Measurements from ENCODE around the gene RNF180. TPM values are rescaled to one million over a fixed set of nuclear protein-coding genes. Genes with fewer than 3 reads are reported as not detected.

Gene RNF180
- total RNA-seq, 1 experiment from 2014 or later, result 0.61 TPM

GRCh38 chr5:64299805-64300204, 134.2 kb downstream of the RNF180 start:
- Mint-ChIP-seq H3K36me3 (ENCODE audit: insufficient read depth, unreplicated experiment) (no peaks in the 10 kb centered on the region), H3K4me3 (ENCODE audit: unreplicated experiment) (no peak overlapping the region), H3K9me3 (ENCODE audit: unreplicated experiment) (no peaks in the 10 kb centered on the region), H3K27ac (ENCODE audit: unreplicated experiment) (no peak overlapping the region), H3K4me1 (ENCODE audit: low read depth, unreplicated experiment) (no peaks in the 10 kb centered on the region), H3K27me3 (ENCODE audit: insufficient read depth, unreplicated experiment) (peaks cover 4% of the 10 kb centered on the region)
- no TSS peak for BruUV-seq (replicated peaks)
- no peak for DNase-seq
- intact Hi-C loops (cut with micrococcal nuclease; ENCODE audit: unreplicated experiment), result no loop called here
- H3K9me3 ChIP-seq, result no peaks in the 10 kb centered on the region
- CTCF ChIA-PET, result no interaction called here
- no peak for TF ChIP-seq CTCF (IDR thresholded peaks at IDR 0.05; ENCODE audit: insufficient read depth in 1 of 2, low read depth in 1 of 2, low read length in 1 of 2, severe bottlenecking in 1 of 2, unreplicated experiment in 1 of 2)
- no peaks in the 10 kb centered on the region for H3K36me3 ChIP-seq (ENCODE audit: control insufficient read depth, insufficient read depth, low read length)
- no peaks in the 10 kb centered on the region for H3K4me1 ChIP-seq
- H3K4me3 ChIP-seq (ENCODE audit: low read depth, low read length), result no peak overlapping the region
- H3K27me3 ChIP-seq (replicated peaks; ENCODE audit: control insufficient read depth, insufficient read depth, low read length), result no peaks in the 10 kb centered on the region
- POLR2A ChIA-PET, result no interaction called here

- Histone ChIP-seq H3K27me3 (replicated peaks; ENCODE audit: control insufficient read depth, insufficient read depth, low read length) (no peaks in the 10 kb centered on the region), H3K4me3 (ENCODE audit: low read depth, low read length) (no peak overlapping the region), H3K4me1 (no peaks in the 10 kb centered on the region), H3K36me3 (ENCODE audit: control insufficient read depth, insufficient read depth, low read length) (no peaks in the 10 kb centered on the region), H3K9me3 (no peaks in the 10 kb centered on the region)
- POLR2A ChIA-PET, result no interaction called here
- H3K4me3 Mint-ChIP-seq (ENCODE audit: unreplicated experiment), result no peak overlapping the region
- peaks cover 4% of the 10 kb centered on the region for H3K27me3 Mint-ChIP-seq (ENCODE audit: insufficient read depth, unreplicated experiment)
- DNase-seq, result no peak
- intact Hi-C loops (cut with micrococcal nuclease; ENCODE audit: unreplicated experiment), result no loop called here
- TF ChIP-seq CTCF (IDR thresholded peaks at IDR 0.05; ENCODE audit: insufficient read depth in 1 of 2, low read depth in 1 of 2, low read length in 1 of 2, severe bottlenecking in 1 of 2, unreplicated experiment in 1 of 2), result no peak
- H3K9me3 Mint-ChIP-seq (ENCODE audit: unreplicated experiment), result no peaks in the 10 kb centered on the region
- no TSS peak for BruUV-seq (replicated peaks)
- no peaks in the 10 kb centered on the region for H3K36me3 Mint-ChIP-seq (ENCODE audit: insufficient read depth, unreplicated experiment)
- H3K4me1 Mint-ChIP-seq (ENCODE audit: low read depth, unreplicated experiment), result no peaks in the 10 kb centered on the region
- no peak overlapping the region for H3K27ac Mint-ChIP-seq (ENCODE audit: unreplicated experiment)
- CTCF ChIA-PET, result no interaction called here
Measured at GRCh38 chr5:64301566-64301965, 135.9 kb downstream of the RNF180 start.

- peaks cover 7% of the 10 kb centered on the region for H3K27me3 Mint-ChIP-seq (ENCODE audit: insufficient read depth, unreplicated experiment)
- CTCF ChIA-PET, result no interaction called here
Measured at GRCh38 chr5:64308135-64308534, 142.5 kb downstream of the RNF180 start.

More at GRCh38 chr5:64308135-64308534, 142.5 kb downstream of the RNF180 start:
- H3K9me3 ChIP-seq, result no peaks in the 10 kb centered on the region
- no peak for DNase-seq
- intact Hi-C loops (cut with micrococcal nuclease; ENCODE audit: unreplicated experiment), result no loop called here
- Mint-ChIP-seq H3K9me3 (ENCODE audit: unreplicated experiment) (no peaks in the 10 kb centered on the region), H3K4me1 (ENCODE audit: low read depth, unreplicated experiment) (no peaks in the 10 kb centered on the region), H3K4me3 (ENCODE audit: unreplicated experiment) (no peak overlapping the region), H3K27ac (ENCODE audit: unreplicated experiment) (no peak overlapping the region), H3K36me3 (ENCODE audit: insufficient read depth, unreplicated experiment) (no peaks in the 10 kb centered on the region)
- no peak for TF ChIP-seq CTCF (IDR thresholded peaks at IDR 0.05; ENCODE audit: insufficient read depth in 1 of 2, low read depth in 1 of 2, low read length in 1 of 2, severe bottlenecking in 1 of 2, unreplicated experiment in 1 of 2)
- no TSS peak for BruUV-seq (replicated peaks)
- no peaks in the 10 kb centered on the region for H3K27me3 ChIP-seq (replicated peaks; ENCODE audit: control insufficient read depth, insufficient read depth, low read length)
- H3K36me3 ChIP-seq (ENCODE audit: control insufficient read depth, insufficient read depth, low read length), result no peaks in the 10 kb centered on the region
- no peaks in the 10 kb centered on the region for H3K4me1 ChIP-seq
- H3K4me3 ChIP-seq (ENCODE audit: low read depth, low read length), result no peak overlapping the region
- POLR2A ChIA-PET, result no interaction called here

All from Caco-2 (cell line).